ENCODE data around the gene ESF1. TPM values are rescaled to one million over a fixed set of nuclear protein-coding genes. Genes with fewer than 3 reads are reported as not detected.

The ESF1 gene
- total and polyA plus RNA-seq, 2 experiments from 2014 or later: 20.5 to 71.7 TPM

- no peaks in the 10 kb centered on the region for H3K79me2 ChIP-seq (replicated peaks; ENCODE audit: insufficient read depth)
- no peak overlapping the region for H3K27ac ChIP-seq (ENCODE audit: low read depth)
- peaks cover 57% of the 10 kb centered on the region for H3K36me3 ChIP-seq (ENCODE audit: insufficient read depth)
- H3K4me1 Mint-ChIP-seq: no peaks in the 10 kb centered on the region
- H2AFZ ChIP-seq: no peak overlapping the region
- no peaks in the 10 kb centered on the region for H3K9me2 ChIP-seq (ENCODE audit: insufficient read depth)
- no peak overlapping the region for H3K27ac Mint-ChIP-seq
- peaks cover 5% of the 10 kb centered on the region for H4K20me1 ChIP-seq (replicated peaks; ENCODE audit: insufficient read depth)
- no peaks in the 10 kb centered on the region for H3K27me3 Mint-ChIP-seq (ENCODE audit: insufficient read depth, low read depth, poor library complexity)
- H3K9me3 Mint-ChIP-seq: no peaks in the 10 kb centered on the region
- H3K4me1 ChIP-seq (ENCODE audit: insufficient read depth): no peaks in the 10 kb centered on the region
- H3K4me3 ChIP-seq: no peak overlapping the region
- H3F3A ChIP-seq (replicated peaks; ENCODE audit: low read depth): no peaks in the 10 kb centered on the region
- H3K36me3 Mint-ChIP-seq (ENCODE audit: low read depth): peaks cover 43% of the 10 kb centered on the region; the same call in 2 of the 3 replicates
- TF ChIP-seq NANOG (IDR thresholded peaks at IDR 0.05; ENCODE audit: borderline replicate concordance): no peak
- TF ChIP-seq ETS1 (IDR thresholded peaks at IDR 0.05): no peak
- TF ChIP-seq CREB1 (CRISPR knock-in tag; IDR thresholded peaks at IDR 0.05; ENCODE audit: low read depth): no peak
- no peak for TF ChIP-seq ZNF114 (CRISPR knock-in tag; IDR thresholded peaks at IDR 0.05)
- no peak for TF ChIP-seq EZH2 (IDR thresholded peaks at IDR 0.05; ENCODE audit: low read depth, unreplicated experiment)
- TF ChIP-seq CTCF (conservative IDR thresholded peaks at IDR 0.05; ENCODE audit: low read depth in 2 of 2): no peak
- TF ChIP-seq JUNB (IDR thresholded peaks at IDR 0.05; ENCODE audit: unreplicated experiment): no peak
- no peak for TF ChIP-seq STAT1 (IDR thresholded peaks at IDR 0.05; ENCODE audit: unreplicated experiment)
- TF ChIP-seq EZH2phosphoT487 (IDR thresholded peaks at IDR 0.05; ENCODE audit: unreplicated experiment): no peak
- TF ChIP-seq POLR2AphosphoS5 (IDR thresholded peaks at IDR 0.05; ENCODE audit: low read depth): no peak
- no peak for TF ChIP-seq ZNF462 (CRISPR knock-in tag; IDR thresholded peaks at IDR 0.05)
- TF ChIP-seq ZNF331 (CRISPR knock-in tag; IDR thresholded peaks at IDR 0.05; ENCODE audit: low read depth): no peak
- no peak for TF ChIP-seq REST (IDR thresholded peaks at IDR 0.05; ENCODE audit: unreplicated experiment)
- no peak for ATAC-seq
- DNase-seq (ENCODE audit: low spot score): no peak
- no peaks in the 10 kb centered on the region for H3K27me3 ChIP-seq (ENCODE audit: insufficient read depth)
- H3K4me3 Mint-ChIP-seq: no peak overlapping the region
- no peak overlapping the region for H3K4me2 ChIP-seq
Measured at GRCh38 chr20:13814672-13815071, 30.0 kb upstream of the ESF1 start.
